HG03342 (cell line): ENCODE results near the gene PRKCA.

ENCODE experiments used
- ATAC-seq: cut with Tn5 transposase; IDR thresholded peaks from one replicate; pipeline ENCODE4 v1.9.1; 2021; ENCODE audit warnings: mild to moderate bottlenecking, moderate library complexity; ENCODE audit not compliant: unreplicated experiment

PRKCA gene

GRCh38 chr17:66778531-66779236, 476.3 kb downstream of the PRKCA start:
- ATAC-seq: no peak

GRCh38 chr17:66779237-66779606, 476.8 kb downstream of the PRKCA start:
- ATAC-seq: no peak

GRCh38 chr17:66781135-66781534, 478.7 kb downstream of the PRKCA start:
- no peak for ATAC-seq

GRCh38 chr17:66782851-66783250, 480.4 kb downstream of the PRKCA start:
- ATAC-seq: no peak

- no peak for ATAC-seq
These were observed 481.4 kb downstream of the PRKCA start for GRCh38 chr17:66783656-66784381.

- no peak for ATAC-seq
These were observed 482.4 kb downstream of the PRKCA start for GRCh38 chr17:66784621-66785364.

GRCh38 chr17:66786107-66786506, 483.7 kb downstream of the PRKCA start:
- no peak for ATAC-seq

GRCh38 chr17:66787914-66788313, 485.5 kb downstream of the PRKCA start:
- no peak for ATAC-seq

- ATAC-seq: no peak
These were observed 486.7 kb downstream of the PRKCA start for GRCh38 chr17:66789093-66789492.

- no peak for ATAC-seq
These were observed 487.6 kb downstream of the PRKCA start for GRCh38 chr17:66789961-66790437.

- no peak for ATAC-seq
These were observed 488.2 kb downstream of the PRKCA start for GRCh38 chr17:66790501-66791061.

- ATAC-seq: no peak
These were observed 488.9 kb downstream of the PRKCA start for GRCh38 chr17:66791347-66791746.

- ATAC-seq: no peak
These were observed 491.4 kb downstream of the PRKCA start for GRCh38 chr17:66793814-66794213.

- ATAC-seq: no peak
These were observed 493.1 kb downstream of the PRKCA start for GRCh38 chr17:66795486-66795885.

- ATAC-seq: no peak
These were observed 497.6 kb downstream of the PRKCA start for GRCh38 chr17:66799849-66800537.

GRCh38 chr17:66803474-66803951, 501.1 kb downstream of the PRKCA start:
- no peak for ATAC-seq

- ATAC-seq: no peak
These were observed 503.2 kb downstream of the PRKCA start for GRCh38 chr17:66805567-66805966.

GRCh38 chr17:66807182-66807581, 504.8 kb downstream of the PRKCA start:
- ATAC-seq: no peak

- no peak for ATAC-seq
These were observed 507.0 kb downstream of the PRKCA start for GRCh38 chr17:66809408-66809807.

- no peak for ATAC-seq
These were observed 508.7 kb downstream of the PRKCA start for GRCh38 chr17:66810951-66811682.
